ENCODE results near the gene TPSAB1. TPM values are rescaled to one million over a fixed set of nuclear protein-coding genes. Genes with fewer than 3 reads are reported as not detected.

Gene TPSAB1
- total RNA-seq, 3 donors from 2014 or later = 7.8 to 51.7 (median 46.2) TPM

DNA sequence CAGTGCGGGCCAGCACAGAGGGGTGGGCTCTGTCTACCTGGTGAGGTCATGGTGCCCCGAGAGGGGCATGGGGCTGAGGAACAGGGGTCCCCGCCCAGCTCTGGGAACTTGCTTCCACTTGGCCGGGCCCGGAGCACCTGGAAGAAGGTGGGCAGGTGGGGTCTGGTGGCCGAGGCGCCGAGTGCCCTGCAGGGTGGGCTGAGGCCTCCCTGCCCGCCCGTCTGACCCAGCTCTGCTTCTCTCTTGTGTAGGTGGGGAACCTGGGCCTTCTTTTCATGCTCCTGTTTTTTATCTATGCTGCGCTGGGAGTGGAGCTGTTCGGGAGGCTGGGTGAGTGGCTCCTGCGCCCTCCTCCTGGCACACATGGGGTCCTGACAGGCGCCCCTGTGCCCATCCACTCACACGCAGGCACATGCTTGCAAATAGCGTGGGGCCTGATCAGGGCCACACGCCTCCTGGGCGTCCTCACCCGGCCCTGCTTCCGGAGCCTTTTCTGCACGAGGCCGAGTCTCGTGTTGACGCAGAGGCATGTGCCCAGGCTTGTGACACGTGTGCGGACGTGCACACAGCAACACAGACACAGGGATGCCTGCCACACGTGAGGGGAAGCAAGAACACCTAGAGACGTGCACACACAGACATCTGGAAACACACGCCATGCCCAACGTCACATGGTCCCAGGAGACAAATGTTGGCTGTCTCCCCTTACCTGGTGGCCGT, 23.7 kb upstream of the TPSAB1 start:
- no peak overlapping the region for H3K4me3 ChIP-seq
- TF ChIP-seq, protein P1, sequence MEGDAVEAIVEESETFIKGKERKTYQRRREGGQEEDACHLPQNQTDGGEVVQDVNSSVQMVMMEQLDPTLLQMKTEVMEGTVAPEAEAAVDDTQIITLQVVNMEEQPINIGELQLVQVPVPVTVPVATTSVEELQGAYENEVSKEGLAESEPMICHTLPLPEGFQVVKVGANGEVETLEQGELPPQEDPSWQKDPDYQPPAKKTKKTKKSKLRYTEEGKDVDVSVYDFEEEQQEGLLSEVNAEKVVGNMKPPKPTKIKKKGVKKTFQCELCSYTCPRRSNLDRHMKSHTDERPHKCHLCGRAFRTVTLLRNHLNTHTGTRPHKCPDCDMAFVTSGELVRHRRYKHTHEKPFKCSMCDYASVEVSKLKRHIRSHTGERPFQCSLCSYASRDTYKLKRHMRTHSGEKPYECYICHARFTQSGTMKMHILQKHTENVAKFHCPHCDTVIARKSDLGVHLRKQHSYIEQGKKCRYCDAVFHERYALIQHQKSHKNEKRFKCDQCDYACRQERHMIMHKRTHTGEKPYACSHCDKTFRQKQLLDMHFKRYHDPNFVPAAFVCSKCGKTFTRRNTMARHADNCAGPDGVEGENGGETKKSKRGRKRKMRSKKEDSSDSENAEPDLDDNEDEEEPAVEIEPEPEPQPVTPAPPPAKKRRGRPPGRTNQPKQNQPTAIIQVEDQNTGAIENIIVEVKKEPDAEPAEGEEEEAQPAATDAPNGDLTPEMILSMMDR (IDR thresholded peaks at IDR 0.05) = no peak
- no peaks in the 10 kb centered on the region for H3K36me3 ChIP-seq (ENCODE audit: low read depth)
- H3K9me3 ChIP-seq = no peaks in the 10 kb centered on the region
- ATAC-seq (no peak), DNase-seq (no peak)
- no peaks in the 10 kb centered on the region for H3K4me1 ChIP-seq (ENCODE audit: low read depth)
- intact Hi-C loops (cut with DNase I, micrococcal nuclease) = no loop called here

DNA sequence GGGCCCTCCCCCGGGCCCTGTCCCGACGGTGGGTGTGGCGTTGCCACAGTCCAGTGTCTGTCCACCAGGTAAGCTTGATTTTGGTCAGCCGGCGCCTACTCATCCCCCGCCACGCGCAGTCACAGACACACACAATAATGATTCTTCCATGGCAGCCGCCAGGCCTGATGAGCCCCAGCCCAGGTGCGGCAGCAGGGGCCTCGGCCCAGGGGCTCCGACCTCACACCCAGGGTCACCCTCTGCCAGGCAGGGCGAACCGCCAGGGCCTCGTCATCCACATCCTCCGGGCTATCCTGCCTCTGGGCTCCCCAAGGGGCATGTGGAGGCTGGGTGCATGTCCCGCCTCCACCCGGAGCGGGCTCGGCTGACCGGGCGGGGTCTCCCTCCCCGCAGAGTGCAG, 23.0 kb upstream of the TPSAB1 start:
- Histone ChIP-seq H3K4me1 (ENCODE audit: low read depth) (no peaks in the 10 kb centered on the region), H3K4me3 (no peak overlapping the region), H3K9me3 (no peaks in the 10 kb centered on the region), H3K36me3 (ENCODE audit: low read depth) (no peaks in the 10 kb centered on the region)
- ATAC-seq = no peak
- TF ChIP-seq, protein P1 (IDR thresholded peaks at IDR 0.05) = no peak
- intact Hi-C loops (cut with DNase I, micrococcal nuclease) = no loop called here
- DNase-seq = no peak

GRCh38 chr16:1218061-1218929, 22.2 kb upstream of the TPSAB1 start:
- no peak for ATAC-seq
- DNase-seq = no peak
- intact Hi-C loops (cut with DNase I, micrococcal nuclease) = no loop called here
- H3K9me3 ChIP-seq = no peaks in the 10 kb centered on the region
- no peaks in the 10 kb centered on the region for H3K4me1 ChIP-seq (ENCODE audit: low read depth)
- H3K36me3 ChIP-seq (ENCODE audit: low read depth) = no peaks in the 10 kb centered on the region
- no peak overlapping the region for H3K4me3 ChIP-seq
- TF ChIP-seq, protein P1 (IDR thresholded peaks at IDR 0.05) = no peak

DNA sequence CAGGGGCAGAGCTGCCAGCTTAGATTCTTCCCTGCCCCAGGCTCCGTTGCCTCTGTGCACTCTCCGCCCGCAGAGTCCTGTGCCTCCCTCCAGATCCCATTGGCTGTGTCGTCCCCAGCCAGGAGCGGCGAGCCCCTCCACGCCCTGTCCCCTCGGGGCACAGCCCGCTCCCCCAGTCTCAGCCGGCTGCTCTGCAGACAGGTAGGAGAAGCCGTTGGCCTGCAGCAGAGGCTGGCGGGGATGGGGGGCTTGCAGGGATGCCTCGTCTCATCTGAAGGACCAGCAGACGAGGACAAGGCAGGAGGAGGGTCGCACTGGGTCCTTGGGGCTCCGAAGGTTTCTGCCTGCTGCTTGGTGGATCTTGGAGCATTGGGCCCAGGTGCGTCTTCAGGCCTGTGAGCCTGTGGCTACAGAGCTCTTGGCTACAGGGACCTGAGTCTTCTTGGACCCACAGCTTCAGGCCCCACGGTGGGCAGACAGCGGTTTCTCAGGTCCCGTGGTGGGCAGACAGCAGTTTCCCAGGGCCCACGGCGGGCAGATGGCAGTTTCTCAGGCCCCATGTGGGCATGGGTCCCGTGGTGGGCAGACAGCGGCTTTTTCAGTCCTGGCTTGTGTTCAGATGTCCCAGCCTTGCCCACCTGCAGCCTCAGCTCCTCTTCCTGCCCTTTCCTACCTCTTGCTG, 21.4 kb upstream of the TPSAB1 start:
- Histone ChIP-seq H3K4me1 (ENCODE audit: low read depth) (no peaks in the 10 kb centered on the region), H3K9me3 (no peaks in the 10 kb centered on the region), H3K4me3 (no peak overlapping the region), H3K36me3 (ENCODE audit: low read depth) (no peaks in the 10 kb centered on the region)
- no peak for DNase-seq
- no peak for ATAC-seq
- TF ChIP-seq, protein P1 (IDR thresholded peaks at IDR 0.05) = no peak
- intact Hi-C loops (cut with DNase I, micrococcal nuclease) = no loop called here

GRCh38 chr16:1220098-1220728, 20.3 kb upstream of the TPSAB1 start:
- H3K36me3 ChIP-seq (ENCODE audit: low read depth) = no peaks in the 10 kb centered on the region
- intact Hi-C loops (cut with DNase I, micrococcal nuclease) = no loop called here
- TF ChIP-seq, protein P1 (IDR thresholded peaks at IDR 0.05) = no peak
- no peak for DNase-seq
- no peak overlapping the region for H3K4me3 ChIP-seq
- no peaks in the 10 kb centered on the region for H3K9me3 ChIP-seq
- ATAC-seq = no peak
- H3K4me1 ChIP-seq (ENCODE audit: low read depth) = no peaks in the 10 kb centered on the region
